SK-N-MC (cell line): Measurements from ENCODE around the gene DZIP1.

Source experiments
- EZH2 ChIP-seq: fragments of 200-600 bp; sonication (generic); IDR thresholded peaks from one replicate; pipeline ENCODE4 v1.6.1; 2017; ENCODE audit warnings: antibody characterized with exemption
- POLR2AphosphoS5 ChIP-seq: IDR thresholded peaks from 2 replicates; pipeline ENCODE4 v1.6.1; 2012; ENCODE audit warnings: mild to moderate bottlenecking, low read depth, low read length, borderline replicate concordance

- TF ChIP-seq POLR2AphosphoS5, result no peak
- no peak for TF ChIP-seq EZH2
Measured at GRCh38 chr13:95604556-95604915, 40.0 kb downstream of the DZIP1 start.
